ENCODE results near the gene HTRA1. TPM values are rescaled to one million over a fixed set of nuclear protein-coding genes. Genes with fewer than 3 reads are reported as not detected.

The HTRA1 gene
- total RNA-seq, 1 donor from 2014 or later = 1,546 TPM

GRCh38 chr10:122459561-122460273, 1.6 kb upstream of the HTRA1 start:
- peak overlapping the region; percentile 38 for H3K4me3 Mint-ChIP-seq (ENCODE audit: unreplicated experiment)
- TF ChIP-seq CTCF (IDR thresholded peaks at IDR 0.05) = no peak
- peaks cover 9% of the 10 kb centered on the region for H3K36me3 Mint-ChIP-seq (ENCODE audit: unreplicated experiment)
- peaks cover 56% of the 10 kb centered on the region for H3K4me1 Mint-ChIP-seq (ENCODE audit: unreplicated experiment)
- no peak for DNase-seq (ENCODE audit: extremely low spot score, unreplicated experiment)
- H3K27ac Mint-ChIP-seq (ENCODE audit: unreplicated experiment) = peak overlapping the region; percentile 78
- H3K27me3 Mint-ChIP-seq (ENCODE audit: unreplicated experiment) = no peaks in the 10 kb centered on the region
- H3K9me3 Mint-ChIP-seq (ENCODE audit: unreplicated experiment) = no peaks in the 10 kb centered on the region

- peak; percentile 84 for DNase-seq (ENCODE audit: extremely low spot score, unreplicated experiment)
- Mint-ChIP-seq H3K27ac (ENCODE audit: unreplicated experiment) (peak overlapping the region; percentile 74), H3K4me1 (ENCODE audit: unreplicated experiment) (peaks cover 56% of the 10 kb centered on the region), H3K27me3 (ENCODE audit: unreplicated experiment) (no peaks in the 10 kb centered on the region), H3K9me3 (ENCODE audit: unreplicated experiment) (no peaks in the 10 kb centered on the region), H3K4me3 (ENCODE audit: unreplicated experiment) (peak overlapping the region; percentile 55), H3K36me3 (ENCODE audit: unreplicated experiment) (peaks cover 19% of the 10 kb centered on the region)
- TF ChIP-seq CTCF (IDR thresholded peaks at IDR 0.05) = no peak
These were observed 461 bp upstream of the HTRA1 start for GRCh38 chr10:122460891-122461293.

- no peak for TF ChIP-seq CTCF (IDR thresholded peaks at IDR 0.05)
- no peaks in the 10 kb centered on the region for H3K9me3 Mint-ChIP-seq (ENCODE audit: unreplicated experiment)
- peaks cover 22% of the 10 kb centered on the region for H3K36me3 Mint-ChIP-seq (ENCODE audit: unreplicated experiment)
- H3K4me1 Mint-ChIP-seq (ENCODE audit: unreplicated experiment) = peaks cover 63% of the 10 kb centered on the region
- no peak for DNase-seq (ENCODE audit: extremely low spot score, unreplicated experiment)
- peak overlapping the region; percentile 88 for H3K27ac Mint-ChIP-seq (ENCODE audit: unreplicated experiment)
- H3K27me3 Mint-ChIP-seq (ENCODE audit: unreplicated experiment) = no peaks in the 10 kb centered on the region
- H3K4me3 Mint-ChIP-seq (ENCODE audit: unreplicated experiment) = peak overlapping the region; percentile 90
These were observed 578 bp downstream of the HTRA1 start for GRCh38 chr10:122461729-122462532.

- H3K27ac Mint-ChIP-seq (ENCODE audit: unreplicated experiment) = peak overlapping the region; percentile 88
- H3K4me3 Mint-ChIP-seq (ENCODE audit: unreplicated experiment) = peak overlapping the region; percentile 90
- no peaks in the 10 kb centered on the region for H3K27me3 Mint-ChIP-seq (ENCODE audit: unreplicated experiment)
These were observed 1.4 kb downstream of the HTRA1 start for GRCh38 chr10:122462533-122463465.

More at GRCh38 chr10:122462533-122463465, 1.4 kb downstream of the HTRA1 start:
- Mint-ChIP-seq H3K36me3 (ENCODE audit: unreplicated experiment) (peaks cover 26% of the 10 kb centered on the region), H3K4me1 (ENCODE audit: unreplicated experiment) (peaks cover 72% of the 10 kb centered on the region), H3K9me3 (ENCODE audit: unreplicated experiment) (no peaks in the 10 kb centered on the region)
- TF ChIP-seq CTCF (IDR thresholded peaks at IDR 0.05) = no peak
- DNase-seq (ENCODE audit: extremely low spot score, unreplicated experiment) = peak; percentile 75

Measured in osteocyte (in vitro differentiated cells).